SK-N-SH treated with all-trans-retinoic acid at 6 μM for 48 hours (cell line): ENCODE results near the gene NANOS3.
"Not testable (repeated sequence)": the region's sequence is repeated elsewhere in the genome, so short reads cannot be mapped to it uniquely, and the experiment has no call there.

Source experiments
- ATAC-seq: fragments of 200-7000 bp; cut with Tn5 transposase; 3 replicates; pipeline ENCODE4 v1.9.1; 2020; ENCODE audit warnings: mild to moderate bottlenecking, moderate library complexity
- ARNTL ChIP-seq: fragments of 450-650 bp; formaldehyde crosslinking; IDR thresholded peaks from 2 replicates; pipeline ENCODE4 v1.5.0; 2020; ENCODE audit warnings: low read depth, mild to moderate bottlenecking, moderate library complexity, borderline replicate concordance
- BACH2 ChIP-seq: fragments of 250-450 bp; sonication (Bioruptor Pico); IDR thresholded peaks from 2 replicates; pipeline ENCODE4 v1.9.0; 2021; ENCODE audit warnings: mild to moderate bottlenecking, borderline replicate concordance
- CSDC2 ChIP-seq: fragments of 250-450 bp; sonication (Bioruptor Pico); IDR thresholded peaks from 2 replicates; pipeline ENCODE4 v1.5.0; 2020; ENCODE audit warnings: mild to moderate bottlenecking, moderate library complexity
- ISL1 ChIP-seq: fragments of 250-450 bp; sonication (Bioruptor Pico); IDR thresholded peaks from 2 replicates; pipeline ENCODE4 v2.1.2; 2022; ENCODE audit warnings: mild to moderate bottlenecking, moderate library complexity
- OSR1 ChIP-seq: fragments of 250-450 bp; sonication (Bioruptor Pico); IDR thresholded peaks from 2 replicates; pipeline ENCODE4 v1.8.0; 2022; ENCODE audit warnings: moderate library complexity, mild to moderate bottlenecking, inconsistent platforms
- PATZ1 ChIP-seq: fragments of 250-450 bp; sonication (Bioruptor Pico); IDR thresholded peaks from 2 replicates; pipeline ENCODE4 v1.8.0; 2020; ENCODE audit warnings: mild to moderate bottlenecking, moderate library complexity, borderline replicate concordance
- PPARA ChIP-seq: fragments of 250-450 bp; sonication (Bioruptor Pico); IDR thresholded peaks from 2 replicates; pipeline ENCODE4 v1.5.0; 2020; ENCODE audit warnings: mild to moderate bottlenecking, borderline replicate concordance
- RARB ChIP-seq: fragments of 250-450 bp; sonication (Bioruptor Pico); IDR thresholded peaks from 2 replicates; pipeline ENCODE4 v1.8.0; 2021; ENCODE audit warnings: mild to moderate bottlenecking, moderate library complexity
- SNAI2 ChIP-seq: fragments of 250-450 bp; sonication (Bioruptor Pico); IDR thresholded peaks from 2 replicates; pipeline ENCODE4 v1.5.0; 2020; ENCODE audit warnings: mild to moderate bottlenecking, moderate library complexity
- TCF4 ChIP-seq: fragments of 250-450 bp; sonication (Bioruptor Pico); IDR thresholded peaks from 2 replicates; pipeline ENCODE4 v1.8.0; 2021; ENCODE audit warnings: mild to moderate bottlenecking, moderate library complexity, borderline replicate concordance
- TOX ChIP-seq: fragments of 250-450 bp; sonication (Bioruptor Pico); IDR thresholded peaks from 2 replicates; pipeline ENCODE4 v1.8.0; 2021; ENCODE audit warnings: mild to moderate bottlenecking, moderate library complexity, borderline replicate concordance
- TSHZ2 ChIP-seq: fragments of 250-450 bp; sonication (Bioruptor Pico); IDR thresholded peaks from 2 replicates; pipeline ENCODE4 v1.5.0; 2020; ENCODE audit warnings: mild to moderate bottlenecking, moderate library complexity
- ZC3H10 ChIP-seq: fragments of 250-450 bp; sonication (Bioruptor Pico); IDR thresholded peaks from 2 replicates; pipeline ENCODE4 v1.5.1; 2021; ENCODE audit warnings: mild to moderate bottlenecking, moderate library complexity
- ZFP3 ChIP-seq: fragments of 250-450 bp; sonication (Bioruptor Pico); IDR thresholded peaks from 2 replicates; pipeline ENCODE4 v1.5.0; 2020; ENCODE audit warnings: mild to moderate bottlenecking, moderate library complexity
- ZFP30 ChIP-seq: fragments of 450-650 bp; formaldehyde crosslinking; IDR thresholded peaks from 2 replicates; pipeline ENCODE4 v1.5.0; 2022; ENCODE audit warnings: mild to moderate bottlenecking, moderate library complexity
- ZNF565 ChIP-seq: fragments of 450-650 bp; formaldehyde crosslinking; conservative IDR thresholded peaks from 2 replicates; pipeline ENCODE4 v1.5.0; 2020; ENCODE audit warnings: low read depth, mild to moderate bottlenecking, moderate library complexity
- TF ChIP-seq, protein P1 (sequence below): fragments of 250-450 bp; sonication (Bioruptor Pico); IDR thresholded peaks from 2 replicates; pipeline ENCODE4 v1.5.1; 2021; ENCODE audit warnings: mild to moderate bottlenecking, moderate library complexity

NANOS3 gene

GRCh38 chr19:13851734-13852114, 25.2 kb upstream of the NANOS3 start:
- ATAC-seq = not testable (repeated sequence)
- 0 out of 2 replicates have a peak, but pooled peaks have one; percentile 9 for TF ChIP-seq CSDC2 (CRISPR knock-in tag)

DNA sequence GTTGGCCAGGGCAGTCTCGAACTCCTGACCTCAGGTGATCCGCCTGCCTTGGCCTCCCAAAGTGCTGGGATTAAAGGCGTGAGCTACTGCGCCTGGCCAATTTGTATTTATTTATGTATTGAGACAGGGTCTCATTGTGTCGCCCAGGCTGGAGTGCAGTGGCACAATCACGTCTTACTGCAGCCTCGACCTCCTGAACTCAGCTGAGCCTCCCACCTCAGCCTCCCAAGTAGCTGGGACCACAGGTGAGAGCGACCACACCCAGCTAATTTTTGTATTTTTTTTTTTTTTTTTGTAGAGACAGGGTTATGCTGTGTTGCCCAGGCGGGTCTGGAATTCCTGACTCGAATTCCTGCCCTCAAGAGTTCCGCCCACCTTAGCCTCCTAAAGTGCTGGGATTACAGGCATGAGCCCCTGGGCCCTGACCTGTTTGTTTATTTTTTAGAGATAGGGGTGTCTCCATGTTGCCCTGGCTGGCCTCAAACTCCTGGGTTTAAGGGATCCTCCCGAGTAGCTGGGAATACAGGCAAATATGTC, 24.7 kb upstream of the NANOS3 start:
- not testable (repeated sequence) for ATAC-seq

DNA sequence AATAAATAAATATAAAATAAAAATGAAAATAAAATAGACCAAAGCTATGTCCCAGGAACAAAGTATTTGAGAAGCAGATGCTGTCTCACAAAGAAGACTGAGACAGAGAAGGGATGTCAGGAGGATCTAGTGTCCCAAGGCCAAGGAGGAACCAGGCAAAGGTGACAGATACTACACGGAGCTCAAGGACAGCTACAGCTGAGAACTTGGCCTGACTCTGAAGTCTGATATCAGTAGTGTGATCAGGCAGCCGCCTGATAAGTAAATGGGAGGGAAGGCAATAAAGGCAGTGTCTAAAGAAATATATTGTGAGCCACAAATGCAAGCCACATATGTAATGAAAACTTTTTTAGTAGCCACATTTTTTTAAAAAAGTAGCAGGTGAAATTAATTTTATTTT, 20.4 kb upstream of the NANOS3 start:
- no peak for ATAC-seq
- no peak for TF ChIP-seq ISL1 (CRISPR knock-in tag)
- TF ChIP-seq ZNF565 (CRISPR knock-in tag) = no peak
- no peak for TF ChIP-seq TCF4 (CRISPR knock-in tag)
- no peak for TF ChIP-seq CSDC2 (CRISPR knock-in tag)
- no peak for TF ChIP-seq RARB
- no peak for TF ChIP-seq TSHZ2 (CRISPR knock-in tag)
- TF ChIP-seq ARNTL (CRISPR knock-in tag) = no peak
- TF ChIP-seq, protein P1, sequence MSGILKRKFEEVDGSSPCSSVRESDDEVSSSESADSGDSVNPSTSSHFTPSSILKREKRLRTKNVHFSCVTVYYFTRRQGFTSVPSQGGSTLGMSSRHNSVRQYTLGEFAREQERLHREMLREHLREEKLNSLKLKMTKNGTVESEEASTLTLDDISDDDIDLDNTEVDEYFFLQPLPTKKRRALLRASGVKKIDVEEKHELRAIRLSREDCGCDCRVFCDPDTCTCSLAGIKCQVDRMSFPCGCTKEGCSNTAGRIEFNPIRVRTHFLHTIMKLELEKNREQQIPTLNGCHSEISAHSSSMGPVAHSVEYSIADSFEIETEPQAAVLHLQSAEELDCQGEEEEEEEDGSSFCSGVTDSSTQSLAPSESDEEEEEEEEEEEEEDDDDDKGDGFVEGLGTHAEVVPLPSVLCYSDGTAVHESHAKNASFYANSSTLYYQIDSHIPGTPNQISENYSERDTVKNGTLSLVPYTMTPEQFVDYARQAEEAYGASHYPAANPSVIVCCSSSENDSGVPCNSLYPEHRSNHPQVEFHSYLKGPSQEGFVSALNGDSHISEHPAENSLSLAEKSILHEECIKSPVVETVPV (CRISPR knock-in tag) = no peak
- no peak for TF ChIP-seq SNAI2 (CRISPR knock-in tag)
- TF ChIP-seq ZFP30 (CRISPR knock-in tag) = no peak
- TF ChIP-seq TOX = no peak
- TF ChIP-seq ZC3H10 (CRISPR knock-in tag) = no peak
- no peak for TF ChIP-seq BACH2 (CRISPR knock-in tag)
- no peak for TF ChIP-seq ZFP3 (CRISPR knock-in tag)
- no peak for TF ChIP-seq PPARA (CRISPR knock-in tag)
- no peak for TF ChIP-seq PATZ1
- no peak for TF ChIP-seq OSR1 (CRISPR knock-in tag)

GRCh38 chr19:13859361-13859880, 17.5 kb upstream of the NANOS3 start:
- no peak for ATAC-seq
- TF ChIP-seq ZFP30 (CRISPR knock-in tag) (no peak), ZFP3 (CRISPR knock-in tag) (peak; percentile 61; the same call in 1 of the 2 replicates), TSHZ2 (CRISPR knock-in tag) (no peak), TOX (no peak)
